GM19023 (cell line): ENCODE data around the gene PIGZ.

Experiments used
- ATAC-seq: cut with Tn5 transposase; IDR thresholded peaks from one replicate; pipeline ENCODE4 v1.9.1; 2021; ENCODE audit warnings: mild to moderate bottlenecking, moderate library complexity; ENCODE audit not compliant: unreplicated experiment

PIGZ gene

GRCh38 chr3:196968233-196969133 lies at the start of gene PIGZ:
TSS of gene PIGZ (minus strand) at chr3:196968833. CDS start at chr3:196952031, 16,802 bp downstream.
- peak; percentile 62 for ATAC-seq

GRCh38 chr3:197017003-197017402 lies 48.4 kb upstream of the PIGZ start:
- ATAC-seq = no peak

GRCh38 chr3:197015790-197016736 lies 47.4 kb upstream of the PIGZ start:
- ATAC-seq = no peak

- no peak for ATAC-seq
Measured at GRCh38 chr3:197014942-197015575, 46.4 kb upstream of the PIGZ start.

- no peak for ATAC-seq
Measured at GRCh38 chr3:197014024-197014423, 45.4 kb upstream of the PIGZ start.

GRCh38 chr3:197012540-197012883 lies 43.9 kb upstream of the PIGZ start:
- no peak for ATAC-seq

GRCh38 chr3:197011780-197012539 lies 43.3 kb upstream of the PIGZ start:
- no peak for ATAC-seq

GRCh38 chr3:197010556-197011351 lies 42.1 kb upstream of the PIGZ start:
- no peak for ATAC-seq

- ATAC-seq = no peak
Measured at GRCh38 chr3:197009532-197010019, 40.9 kb upstream of the PIGZ start.

- no peak for ATAC-seq
Measured at GRCh38 chr3:197008436-197009209, 40.0 kb upstream of the PIGZ start.

GRCh38 chr3:197007953-197008352 lies 39.3 kb upstream of the PIGZ start:
- ATAC-seq = no peak

- ATAC-seq = no peak
Measured at GRCh38 chr3:197007296-197007940, 38.8 kb upstream of the PIGZ start.

GRCh38 chr3:197006860-197007259 lies 38.2 kb upstream of the PIGZ start:
- ATAC-seq = no peak

- no peak for ATAC-seq
Measured at GRCh38 chr3:197006446-197006845, 37.8 kb upstream of the PIGZ start.

GRCh38 chr3:197003461-197004385 lies 35.1 kb upstream of the PIGZ start:
- peak; percentile 7 for ATAC-seq

- peak; percentile 72 for ATAC-seq
Measured at GRCh38 chr3:197002701-197003454, 34.2 kb upstream of the PIGZ start.
